ENCODE measurements around the gene LELP1. TPM values are rescaled to one million over a fixed set of nuclear protein-coding genes. Genes with fewer than 3 reads are reported as not detected.
"Not testable (repeated sequence)": the region's sequence is repeated elsewhere in the genome, so short reads cannot be mapped to it uniquely, and the experiment has no call there.

The LELP1 gene
- total RNA-seq, 4 donors from 2014 or later = not detected

- H3K4me3 ChIP-seq; H3K36me3 ChIP-seq; H3K27me3 ChIP-seq; in situ Hi-C loops (cut with MboI; ENCODE audit: low pct_ligation_motif_present in 1 of 4, low pct_unique_long_range_greater_than_20kb in 1 of 4, low sequenced_read_pairs in 3 of 4); H3K27ac ChIP-seq; H3K9me3 ChIP-seq; DNase-seq; H3K4me1 ChIP-seq: not testable (repeated sequence)
- 58 to 80% methylated on average over 3 to 12 of the region's 12 CpGs for WGBS, 2 donors (ENCODE audit: low coverage in 1 of 2)
- intact Hi-C loops (cut with DNase I; ENCODE audit: low total_unique reads) = loop anchor here (10.0 kb wide), 1 partner anchor 574 kb away; no protein-coding TSS in a partner anchor
- TF ChIP-seq CTCF (IDR thresholded peaks at IDR 0.05) = peak in 3 of 5 experiments; percentile 15 to 39 (median 34)
These were observed 26.0 kb downstream of the LELP1 start for GRCh38 chr1:153229076-153229829.

- peak; percentile 21 for DNase-seq
- no peak overlapping the region for H3K4me3 ChIP-seq
- no peak overlapping the region for H3K27ac ChIP-seq
- intact Hi-C loops (cut with DNase I; ENCODE audit: low total_unique reads) (no loop called here), in situ Hi-C loops (cut with MboI; ENCODE audit: low pct_ligation_motif_present in 1 of 4, low pct_unique_long_range_greater_than_20kb in 1 of 4, low sequenced_read_pairs in 3 of 4) (no loop called here)
- no peak for TF ChIP-seq EP300 (IDR thresholded peaks at IDR 0.05; ENCODE audit: low read depth)
- TF ChIP-seq POLR2A (IDR thresholded peaks at IDR 0.05) = no peak
- H3K4me1 ChIP-seq = no peaks in the 10 kb centered on the region
- peaks cover 4% of the 10 kb centered on the region for H3K27me3 ChIP-seq
- WGBS, 2 donors (ENCODE audit: low coverage in 1 of 2) = 39 to 59% methylated on average over 3 to 4 of the region's 4 CpGs
- H3K9me3 ChIP-seq = no peaks in the 10 kb centered on the region
- H3K36me3 ChIP-seq = no peaks in the 10 kb centered on the region
These were observed 28.1 kb downstream of the LELP1 start for GRCh38 chr1:153231363-153231762.

GRCh38 chr1:153231785-153232184, 28.6 kb downstream of the LELP1 start:
- no peaks in the 10 kb centered on the region for H3K9me3 ChIP-seq
- no peak for DNase-seq
- no peak overlapping the region for H3K27ac ChIP-seq
- peaks cover 4% of the 10 kb centered on the region for H3K27me3 ChIP-seq
- TF ChIP-seq POLR2AphosphoS5 (IDR thresholded peaks at IDR 0.05) = no peak
- TF ChIP-seq CTCF (IDR thresholded peaks at IDR 0.05) = no peak
- no peak for TF ChIP-seq POLR2A (IDR thresholded peaks at IDR 0.05)
- no peak for TF ChIP-seq EP300 (IDR thresholded peaks at IDR 0.05; ENCODE audit: low read depth)
- H3K4me1 ChIP-seq = no peaks in the 10 kb centered on the region
- intact Hi-C loops (cut with DNase I; ENCODE audit: low total_unique reads) (no loop called here), in situ Hi-C loops (cut with MboI; ENCODE audit: low pct_ligation_motif_present in 1 of 4, low pct_unique_long_range_greater_than_20kb in 1 of 4, low sequenced_read_pairs in 3 of 4) (no loop called here)
- H3K36me3 ChIP-seq = no peaks in the 10 kb centered on the region
- 51% methylated on average over 2 of the region's 2 CpGs; no CpG with 5 or more reads in 1 of the 2 donors for WGBS, 2 donors (ENCODE audit: low coverage in 1 of 2)
- H3K4me3 ChIP-seq = no peak overlapping the region

- no peak overlapping the region for H3K27ac ChIP-seq
- intact Hi-C loops (cut with DNase I; ENCODE audit: low total_unique reads) = no loop called here
These were observed 29.3 kb downstream of the LELP1 start for GRCh38 chr1:153232553-153232952.

More at GRCh38 chr1:153232553-153232952, 29.3 kb downstream of the LELP1 start:
- DNase-seq = no peak
- no peak overlapping the region for H3K4me3 ChIP-seq
- H3K27me3 ChIP-seq = peaks cover 4% of the 10 kb centered on the region
- no peaks in the 10 kb centered on the region for H3K4me1 ChIP-seq
- TF ChIP-seq EP300 (IDR thresholded peaks at IDR 0.05; ENCODE audit: low read depth) (no peak), CTCF (IDR thresholded peaks at IDR 0.05) (no peak), POLR2AphosphoS5 (IDR thresholded peaks at IDR 0.05) (no peak), POLR2A (IDR thresholded peaks at IDR 0.05) (no peak)
- H3K9me3 ChIP-seq = no peaks in the 10 kb centered on the region
- 64% methylated on average over 3 of the region's 3 CpGs; no CpG with 5 or more reads in 1 of the 2 donors for WGBS, 2 donors (ENCODE audit: low coverage in 1 of 2)
- H3K36me3 ChIP-seq = no peaks in the 10 kb centered on the region
- in situ Hi-C loops (cut with MboI; ENCODE audit: low pct_ligation_motif_present in 1 of 4, low pct_unique_long_range_greater_than_20kb in 1 of 4, low sequenced_read_pairs in 3 of 4) = no loop called here

Data from transverse colon (tissue), 4 donors.